Measurements from ENCODE around the gene TLE4.

- TF ChIP-seq POLR2A (IDR thresholded peaks at IDR 0.05; ENCODE audit: low read depth, low read length) (no peak), TAF1 (IDR thresholded peaks at IDR 0.05; ENCODE audit: low read depth, low read length) (no peak), SPI1 (IDR thresholded peaks at IDR 0.05; ENCODE audit: low read depth, low read length) (no peak), POLR2AphosphoS5 (IDR thresholded peaks at IDR 0.05; ENCODE audit: low read depth, low read length) (no peak), PAX5 (IDR thresholded peaks at IDR 0.05; ENCODE audit: insufficient read depth, low read length, severe bottlenecking) (no peak)
These were observed 123.1 kb downstream of the TLE4 start for GRCh38 chr9:79694676-79695400.

Measured in GM12891 (cell line).